ENCODE results near the gene KIF22.

DNA sequence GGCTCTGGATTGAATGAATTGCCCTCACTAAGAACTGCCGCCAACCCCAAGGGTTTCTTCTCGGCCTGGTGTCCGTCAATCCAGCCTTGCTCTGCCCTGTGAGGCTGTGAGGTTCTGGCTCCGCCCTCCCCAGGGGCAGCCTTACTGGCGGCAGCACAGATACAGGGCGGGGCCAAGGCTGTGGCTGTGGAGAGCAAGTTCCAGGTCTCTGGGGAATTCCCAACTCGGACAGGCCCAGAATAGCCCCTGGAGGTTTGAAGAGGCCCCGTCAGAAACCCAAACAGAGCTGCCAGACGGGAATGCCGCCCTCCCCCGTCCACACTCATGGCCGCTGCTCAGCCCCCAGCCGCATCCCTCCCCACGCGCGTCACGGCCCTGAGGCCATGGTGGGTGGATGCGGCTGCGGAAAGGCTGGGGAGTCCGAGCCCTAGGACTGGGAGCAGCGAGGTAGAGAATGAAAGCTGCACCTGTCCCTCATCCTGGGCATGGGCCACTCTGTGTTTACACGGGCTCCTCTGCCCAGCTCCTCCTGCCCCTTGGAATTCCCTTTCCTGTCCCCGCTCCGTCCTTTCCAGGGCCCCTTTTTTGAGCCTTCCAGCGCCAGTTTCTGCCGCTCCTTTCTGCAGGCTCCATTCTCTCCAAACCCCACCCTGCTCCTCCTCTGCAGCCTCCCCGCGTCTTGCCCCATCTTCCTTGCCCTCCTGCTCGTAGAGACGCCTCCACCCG, 20.8 kb downstream of the KIF22 start:
- TF ChIP-seq, protein P1, sequence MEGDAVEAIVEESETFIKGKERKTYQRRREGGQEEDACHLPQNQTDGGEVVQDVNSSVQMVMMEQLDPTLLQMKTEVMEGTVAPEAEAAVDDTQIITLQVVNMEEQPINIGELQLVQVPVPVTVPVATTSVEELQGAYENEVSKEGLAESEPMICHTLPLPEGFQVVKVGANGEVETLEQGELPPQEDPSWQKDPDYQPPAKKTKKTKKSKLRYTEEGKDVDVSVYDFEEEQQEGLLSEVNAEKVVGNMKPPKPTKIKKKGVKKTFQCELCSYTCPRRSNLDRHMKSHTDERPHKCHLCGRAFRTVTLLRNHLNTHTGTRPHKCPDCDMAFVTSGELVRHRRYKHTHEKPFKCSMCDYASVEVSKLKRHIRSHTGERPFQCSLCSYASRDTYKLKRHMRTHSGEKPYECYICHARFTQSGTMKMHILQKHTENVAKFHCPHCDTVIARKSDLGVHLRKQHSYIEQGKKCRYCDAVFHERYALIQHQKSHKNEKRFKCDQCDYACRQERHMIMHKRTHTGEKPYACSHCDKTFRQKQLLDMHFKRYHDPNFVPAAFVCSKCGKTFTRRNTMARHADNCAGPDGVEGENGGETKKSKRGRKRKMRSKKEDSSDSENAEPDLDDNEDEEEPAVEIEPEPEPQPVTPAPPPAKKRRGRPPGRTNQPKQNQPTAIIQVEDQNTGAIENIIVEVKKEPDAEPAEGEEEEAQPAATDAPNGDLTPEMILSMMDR (IDR thresholded peaks at IDR 0.05), result no peak
- TF ChIP-seq POLR2A (IDR thresholded peaks at IDR 0.05), result no peak
